NCI-H82 treated with DMSO at 0.1 percent for 48 hours (cell line): Measurements from ENCODE around the gene GPT2.

ENCODE experiments used
- DNase-seq: peaks from one replicate; lab custom pipeline; 2025; ENCODE audit not compliant: unreplicated experiment; lab: John Stamatoyannopoulos, UW

Gene GPT2

GRCh38 chr16:46895399-46896313, 11.5 kb downstream of the GPT2 start:
- DNase-seq: no peak

GRCh38 chr16:46896314-46896968, 12.3 kb downstream of the GPT2 start:
- DNase-seq: no peak

GRCh38 chr16:46897471-46897870, 13.3 kb downstream of the GPT2 start:
- no peak for DNase-seq

- no peak for DNase-seq
These were observed 13.8 kb downstream of the GPT2 start for GRCh38 chr16:46898006-46898405.

- no peak for DNase-seq
These were observed 15.4 kb downstream of the GPT2 start for GRCh38 chr16:46899443-46900143.

- DNase-seq: no peak
These were observed 16.5 kb downstream of the GPT2 start for GRCh38 chr16:46900455-46901235.

- DNase-seq: no peak
These were observed 17.5 kb downstream of the GPT2 start for GRCh38 chr16:46901709-46902108.

GRCh38 chr16:46903255-46903905, 19.2 kb downstream of the GPT2 start:
- DNase-seq: no peak

GRCh38 chr16:46904471-46904870, 20.3 kb downstream of the GPT2 start:
- no peak for DNase-seq

- DNase-seq: no peak
These were observed 22.3 kb downstream of the GPT2 start for GRCh38 chr16:46906360-46907060.

- DNase-seq: no peak
These were observed 23.1 kb downstream of the GPT2 start for GRCh38 chr16:46907061-46907774.

GRCh38 chr16:46908540-46909372, 24.6 kb downstream of the GPT2 start:
- peak; percentile 38 for DNase-seq

GRCh38 chr16:46911038-46911437, 26.9 kb downstream of the GPT2 start:
- no peak for DNase-seq

- DNase-seq: no peak
These were observed 27.5 kb downstream of the GPT2 start for GRCh38 chr16:46911650-46912049.

GRCh38 chr16:46914556-46915201, 30.5 kb downstream of the GPT2 start:
- no peak for DNase-seq

- DNase-seq: no peak
These were observed 31.4 kb downstream of the GPT2 start for GRCh38 chr16:46915483-46916025.

GRCh38 chr16:46916980-46917379, 32.8 kb downstream of the GPT2 start:
- no peak for DNase-seq

- DNase-seq: no peak
These were observed 34.2 kb downstream of the GPT2 start for GRCh38 chr16:46918400-46918799.
